ENCODE results near the gene ACVR2B.
A peak's percentile ranks its signal among the peaks of the same experiment; 100 is the strongest.

Gene ACVR2B

DNA sequence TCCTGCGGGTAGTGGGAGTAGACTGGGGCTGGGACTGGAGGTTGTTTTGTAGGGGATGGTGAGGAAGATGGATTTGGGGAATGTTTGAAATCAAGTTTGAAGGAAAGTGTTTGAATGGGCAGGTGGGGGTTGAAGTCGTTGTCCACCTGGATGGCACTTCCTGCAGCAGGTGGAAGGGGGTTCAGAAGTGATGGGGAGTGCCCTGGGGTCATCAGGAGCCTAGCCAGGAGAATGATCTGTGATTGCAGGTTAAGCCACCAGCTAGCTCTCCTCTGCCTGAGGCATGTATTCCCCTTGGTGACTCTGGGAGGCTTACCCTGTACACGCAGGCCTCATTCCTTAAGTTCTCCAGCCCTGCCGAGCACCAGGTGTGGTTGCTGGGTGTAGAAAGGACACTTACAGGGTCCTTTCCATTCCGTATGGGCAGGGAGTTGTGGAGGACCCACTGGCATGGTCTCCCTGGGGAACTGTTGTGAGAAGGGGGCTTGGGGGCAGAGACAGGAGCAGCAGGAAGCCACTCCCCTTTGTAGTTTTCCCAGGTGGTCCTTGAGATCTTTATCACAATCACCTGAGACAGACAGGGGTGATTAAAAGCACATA is 22.6 kb downstream of the ACVR2B start:
- DNase-seq (ENCODE audit: low spot score) = no peak
- TF ChIP-seq CTCF (IDR thresholded peaks at IDR 0.05; ENCODE audit: extremely low read depth, missing control alignments) = no peak

DNA sequence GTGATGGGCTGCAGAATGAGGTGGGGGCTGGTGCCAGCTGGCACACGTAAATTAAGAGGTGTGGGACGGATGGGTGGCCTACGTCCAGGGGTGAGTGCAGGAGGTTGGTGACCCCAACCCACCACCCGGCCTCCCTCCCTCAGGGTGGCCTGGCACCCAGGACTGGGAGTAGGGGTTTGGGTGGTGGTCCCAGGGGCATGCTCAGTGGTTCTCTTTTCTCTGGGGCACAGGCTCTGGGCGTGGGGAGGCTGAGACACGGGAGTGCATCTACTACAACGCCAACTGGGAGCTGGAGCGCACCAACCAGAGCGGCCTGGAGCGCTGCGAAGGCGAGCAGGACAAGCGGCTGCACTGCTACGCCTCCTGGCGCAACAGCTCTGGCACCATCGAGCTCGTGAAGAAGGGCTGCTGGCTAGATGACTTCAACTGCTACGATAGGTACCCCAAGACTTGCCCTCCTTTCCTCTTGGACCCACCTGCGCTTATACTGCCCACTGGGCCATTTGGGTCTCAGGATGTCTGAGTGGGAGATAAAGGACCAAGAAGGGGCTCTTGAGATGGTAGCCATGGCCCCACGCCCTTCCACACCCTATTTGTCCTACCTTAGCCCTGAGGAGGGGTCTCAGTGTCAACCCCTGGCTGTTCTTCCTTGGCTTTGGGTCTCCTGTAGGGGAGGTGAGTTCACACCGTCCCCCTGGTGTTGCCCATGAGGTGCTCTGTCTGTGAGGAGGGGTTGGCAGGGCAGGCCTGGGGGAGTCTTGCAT is 23.5 kb downstream of the ACVR2B start:
- no peak for TF ChIP-seq CTCF (IDR thresholded peaks at IDR 0.05; ENCODE audit: extremely low read depth, missing control alignments)
- no peak for DNase-seq (ENCODE audit: low spot score)

DNA sequence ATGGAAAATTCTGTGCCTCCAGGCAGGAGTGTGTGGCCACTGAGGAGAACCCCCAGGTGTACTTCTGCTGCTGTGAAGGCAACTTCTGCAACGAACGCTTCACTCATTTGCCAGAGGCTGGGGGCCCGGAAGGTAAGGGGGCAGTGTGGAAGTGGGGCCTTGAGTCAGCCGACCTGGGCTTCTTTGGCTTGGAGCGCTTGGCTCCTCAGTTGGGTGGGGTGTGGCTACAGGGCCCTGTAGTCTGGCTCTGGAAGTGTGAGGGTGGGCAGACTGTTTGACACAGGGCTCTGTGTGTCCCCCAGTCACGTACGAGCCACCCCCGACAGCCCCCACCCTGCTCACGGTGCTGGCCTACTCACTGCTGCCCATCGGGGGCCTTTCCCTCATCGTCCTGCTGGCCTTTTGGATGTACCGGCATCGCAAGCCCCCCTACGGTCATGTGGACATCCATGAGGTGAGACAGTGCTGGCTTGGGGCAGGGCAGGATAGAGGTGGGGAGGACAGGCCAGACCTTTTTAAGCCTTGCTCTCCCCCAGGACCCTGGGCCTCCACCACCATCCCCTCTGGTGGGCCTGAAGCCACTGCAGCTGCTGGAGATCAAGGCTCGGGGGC is 24.3 kb downstream of the ACVR2B start:
- no peak for TF ChIP-seq CTCF (IDR thresholded peaks at IDR 0.05; ENCODE audit: extremely low read depth, missing control alignments)
- DNase-seq (ENCODE audit: low spot score) = no peak

GRCh38 chr3:38478901-38479300 is 25.2 kb downstream of the ACVR2B start:
- DNase-seq (ENCODE audit: low spot score) = no peak
- TF ChIP-seq CTCF (IDR thresholded peaks at IDR 0.05; ENCODE audit: extremely low read depth, missing control alignments) = no peak

GRCh38 chr3:38479431-38480092 is 25.9 kb downstream of the ACVR2B start:
- peak; percentile 79 for TF ChIP-seq CTCF (IDR thresholded peaks at IDR 0.05; ENCODE audit: extremely low read depth, missing control alignments)
- DNase-seq (ENCODE audit: low spot score) = peak; percentile 77

- TF ChIP-seq CTCF (IDR thresholded peaks at IDR 0.05; ENCODE audit: extremely low read depth, missing control alignments) = no peak
- no peak for DNase-seq (ENCODE audit: low spot score)
Observed at GRCh38 chr3:38480093-38480445, 26.4 kb downstream of the ACVR2B start.

GRCh38 chr3:38480930-38481329 is 27.2 kb downstream of the ACVR2B start:
- DNase-seq (ENCODE audit: low spot score) = no peak
- TF ChIP-seq CTCF (IDR thresholded peaks at IDR 0.05; ENCODE audit: extremely low read depth, missing control alignments) = no peak

Measured in GM20000 (cell line).